ENCODE results near the gene NPY.

The NPY gene

GRCh38 chr7:24279512-24279911 lies 4.5 kb upstream of the NPY start:
- Histone ChIP-seq H3K27me3 (ENCODE audit: control insufficient read depth, insufficient read depth, low read length) (no peaks in the 10 kb centered on the region), H3K4me1 (no peaks in the 10 kb centered on the region), H3K4me3 (ENCODE audit: low read depth, low read length) (no peak overlapping the region), H3K9ac (no peak overlapping the region), H3K27ac (no peak overlapping the region), H3K36me3 (ENCODE audit: control insufficient read depth, insufficient read depth, low read length) (no peaks in the 10 kb centered on the region), H3K4me2 (ENCODE audit: low read length) (no peak overlapping the region), H3K79me2 (no peaks in the 10 kb centered on the region), H3K9me3 (ENCODE audit: control insufficient read depth, low read length) (no peaks in the 10 kb centered on the region), H2AFZ (no peak overlapping the region)
- TF ChIP-seq, protein P1, sequence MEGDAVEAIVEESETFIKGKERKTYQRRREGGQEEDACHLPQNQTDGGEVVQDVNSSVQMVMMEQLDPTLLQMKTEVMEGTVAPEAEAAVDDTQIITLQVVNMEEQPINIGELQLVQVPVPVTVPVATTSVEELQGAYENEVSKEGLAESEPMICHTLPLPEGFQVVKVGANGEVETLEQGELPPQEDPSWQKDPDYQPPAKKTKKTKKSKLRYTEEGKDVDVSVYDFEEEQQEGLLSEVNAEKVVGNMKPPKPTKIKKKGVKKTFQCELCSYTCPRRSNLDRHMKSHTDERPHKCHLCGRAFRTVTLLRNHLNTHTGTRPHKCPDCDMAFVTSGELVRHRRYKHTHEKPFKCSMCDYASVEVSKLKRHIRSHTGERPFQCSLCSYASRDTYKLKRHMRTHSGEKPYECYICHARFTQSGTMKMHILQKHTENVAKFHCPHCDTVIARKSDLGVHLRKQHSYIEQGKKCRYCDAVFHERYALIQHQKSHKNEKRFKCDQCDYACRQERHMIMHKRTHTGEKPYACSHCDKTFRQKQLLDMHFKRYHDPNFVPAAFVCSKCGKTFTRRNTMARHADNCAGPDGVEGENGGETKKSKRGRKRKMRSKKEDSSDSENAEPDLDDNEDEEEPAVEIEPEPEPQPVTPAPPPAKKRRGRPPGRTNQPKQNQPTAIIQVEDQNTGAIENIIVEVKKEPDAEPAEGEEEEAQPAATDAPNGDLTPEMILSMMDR (IDR thresholded peaks at IDR 0.05) = no peak

DNA sequence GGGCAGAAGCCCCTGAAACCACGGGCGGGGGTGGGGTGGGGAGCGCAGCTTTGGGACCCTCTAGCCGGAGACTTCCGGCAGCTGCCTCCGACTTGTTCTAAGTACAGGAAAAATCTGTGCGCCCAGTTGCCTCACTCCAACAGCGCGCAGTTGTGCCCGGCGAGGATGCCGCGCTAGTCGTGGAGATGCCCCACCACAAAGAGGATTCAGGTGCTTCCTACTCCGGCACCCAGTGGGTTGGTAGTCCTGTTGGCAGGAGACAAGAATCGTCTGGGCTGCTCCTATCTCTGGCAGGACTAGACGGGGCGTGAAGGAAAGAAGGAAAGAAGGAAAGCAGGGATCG lies 465 bp upstream of the NPY start:
- no peaks in the 10 kb centered on the region for H3K9me3 ChIP-seq (ENCODE audit: control insufficient read depth, low read length)
- H3K9ac ChIP-seq = no peak overlapping the region
- H2AFZ ChIP-seq = no peak overlapping the region
- no peaks in the 10 kb centered on the region for H3K27me3 ChIP-seq (ENCODE audit: control insufficient read depth, insufficient read depth, low read length)
- no peaks in the 10 kb centered on the region for H3K4me1 ChIP-seq
- H3K4me2 ChIP-seq (ENCODE audit: low read length) = peak overlapping the region; percentile 26
- H3K79me2 ChIP-seq = no peaks in the 10 kb centered on the region
- H3K27ac ChIP-seq = no peak overlapping the region
- no peaks in the 10 kb centered on the region for H3K36me3 ChIP-seq (ENCODE audit: control insufficient read depth, insufficient read depth, low read length)
- TF ChIP-seq, protein P1 (IDR thresholded peaks at IDR 0.05) = no peak
- H3K4me3 ChIP-seq (ENCODE audit: low read depth, low read length) = no peak overlapping the region

DNA sequence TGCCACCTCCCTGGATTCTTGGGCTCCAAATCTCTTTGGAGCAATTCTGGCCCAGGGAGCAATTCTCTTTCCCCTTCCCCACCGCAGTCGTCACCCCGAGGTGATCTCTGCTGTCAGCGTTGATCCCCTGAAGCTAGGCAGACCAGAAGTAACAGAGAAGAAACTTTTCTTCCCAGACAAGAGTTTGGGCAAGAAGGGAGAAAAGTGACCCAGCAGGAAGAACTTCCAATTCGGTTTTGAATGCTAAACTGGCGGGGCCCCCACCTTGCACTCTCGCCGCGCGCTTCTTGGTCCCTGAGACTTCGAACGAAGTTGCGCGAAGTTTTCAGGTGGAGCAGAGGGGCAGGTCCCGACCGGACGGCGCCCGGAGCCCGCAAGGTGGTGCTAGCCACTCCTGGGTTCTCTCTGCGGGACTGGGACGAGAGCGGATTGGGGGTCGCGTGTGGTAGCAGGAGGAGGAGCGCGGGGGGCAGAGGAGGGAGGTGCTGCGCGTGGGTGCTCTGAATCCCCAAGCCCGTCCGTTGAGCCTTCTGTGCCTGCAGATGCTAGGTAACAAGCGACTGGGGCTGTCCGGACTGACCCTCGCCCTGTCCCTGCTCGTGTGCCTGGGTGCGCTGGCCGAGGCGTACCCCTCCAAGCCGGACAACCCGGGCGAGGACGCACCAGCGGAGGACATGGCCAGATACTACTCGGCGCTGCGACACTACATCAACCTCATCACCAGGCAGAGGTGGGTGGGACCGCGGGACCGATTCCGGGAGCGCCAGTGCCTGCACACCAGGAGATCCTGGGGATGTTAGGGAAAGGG lies 913 bp downstream of the NPY start:
- no peaks in the 10 kb centered on the region for H3K36me3 ChIP-seq (ENCODE audit: control insufficient read depth, insufficient read depth, low read length)
- no peak overlapping the region for H3K27ac ChIP-seq
- H2AFZ ChIP-seq = no peak overlapping the region
- TF ChIP-seq, protein P1 (IDR thresholded peaks at IDR 0.05) = no peak
- H3K4me2 ChIP-seq (ENCODE audit: low read length) = peak overlapping the region; percentile 35
- no peak overlapping the region for H3K9ac ChIP-seq
- H3K4me1 ChIP-seq = no peaks in the 10 kb centered on the region
- no peaks in the 10 kb centered on the region for H3K9me3 ChIP-seq (ENCODE audit: control insufficient read depth, low read length)
- no peaks in the 10 kb centered on the region for H3K27me3 ChIP-seq (ENCODE audit: control insufficient read depth, insufficient read depth, low read length)
- no peaks in the 10 kb centered on the region for H3K79me2 ChIP-seq
- H3K4me3 ChIP-seq (ENCODE audit: low read depth, low read length) = no peak overlapping the region

GRCh38 chr7:24290004-24290641 lies 6.1 kb downstream of the NPY start:
- no peak overlapping the region for H2AFZ ChIP-seq
- H3K4me2 ChIP-seq (ENCODE audit: low read length) = no peak overlapping the region
- no peak overlapping the region for H3K9ac ChIP-seq
- no peak overlapping the region for H3K27ac ChIP-seq
- no peaks in the 10 kb centered on the region for H3K36me3 ChIP-seq (ENCODE audit: control insufficient read depth, insufficient read depth, low read length)
- H3K27me3 ChIP-seq (ENCODE audit: control insufficient read depth, insufficient read depth, low read length) = no peaks in the 10 kb centered on the region
- no peaks in the 10 kb centered on the region for H3K79me2 ChIP-seq
- no peaks in the 10 kb centered on the region for H3K9me3 ChIP-seq (ENCODE audit: control insufficient read depth, low read length)
- TF ChIP-seq, protein P1 (IDR thresholded peaks at IDR 0.05) = no peak
- H3K4me1 ChIP-seq = no peaks in the 10 kb centered on the region
- H3K4me3 ChIP-seq (ENCODE audit: low read depth, low read length) = no peak overlapping the region
